Stomach (tissue), 4 donors: ENCODE results near the gene PRKCE.

Experiments
- CTCF ChIP-seq, 7 experiments: fragments of 450-650 bp in 4 of 7; fragments of 200-600 bp in 3 of 7; sonication (generic) in 3 of 7; IDR thresholded peaks; one replicate each; pipeline ENCODE4 v1.5.1; 2016 to 2019; ENCODE audit warnings: antibody characterized with exemption in 7 of 7, control low read depth in 2 of 7, mild to moderate bottlenecking in 1 of 7
- POLR2AphosphoS5 ChIP-seq, 3 donors: sonication (generic); formaldehyde crosslinking; IDR thresholded peaks; one replicate each; pipeline ENCODE4 v1.6.1; 2016; ENCODE audit warnings: antibody characterized with exemption in 3 of 3

- no peak for TF ChIP-seq POLR2AphosphoS5 (IDR thresholded peaks at IDR 0.05)
- no peak for TF ChIP-seq CTCF (IDR thresholded peaks at IDR 0.05)
These were observed 142.0 kb downstream of the PRKCE start for GRCh38 chr2:45793305-45793962.
